ENCODE data around the gene PDE6D. TPM values are rescaled to one million over a fixed set of nuclear protein-coding genes. Genes with fewer than 3 reads are reported as not detected.

Gene PDE6D
- total and polyA plus RNA-seq, 2 of the 13 experiments (the other 11 are each of a cell fraction or from before 2014, with no cell fraction given) = 14.1 to 23.2 TPM

DNA sequence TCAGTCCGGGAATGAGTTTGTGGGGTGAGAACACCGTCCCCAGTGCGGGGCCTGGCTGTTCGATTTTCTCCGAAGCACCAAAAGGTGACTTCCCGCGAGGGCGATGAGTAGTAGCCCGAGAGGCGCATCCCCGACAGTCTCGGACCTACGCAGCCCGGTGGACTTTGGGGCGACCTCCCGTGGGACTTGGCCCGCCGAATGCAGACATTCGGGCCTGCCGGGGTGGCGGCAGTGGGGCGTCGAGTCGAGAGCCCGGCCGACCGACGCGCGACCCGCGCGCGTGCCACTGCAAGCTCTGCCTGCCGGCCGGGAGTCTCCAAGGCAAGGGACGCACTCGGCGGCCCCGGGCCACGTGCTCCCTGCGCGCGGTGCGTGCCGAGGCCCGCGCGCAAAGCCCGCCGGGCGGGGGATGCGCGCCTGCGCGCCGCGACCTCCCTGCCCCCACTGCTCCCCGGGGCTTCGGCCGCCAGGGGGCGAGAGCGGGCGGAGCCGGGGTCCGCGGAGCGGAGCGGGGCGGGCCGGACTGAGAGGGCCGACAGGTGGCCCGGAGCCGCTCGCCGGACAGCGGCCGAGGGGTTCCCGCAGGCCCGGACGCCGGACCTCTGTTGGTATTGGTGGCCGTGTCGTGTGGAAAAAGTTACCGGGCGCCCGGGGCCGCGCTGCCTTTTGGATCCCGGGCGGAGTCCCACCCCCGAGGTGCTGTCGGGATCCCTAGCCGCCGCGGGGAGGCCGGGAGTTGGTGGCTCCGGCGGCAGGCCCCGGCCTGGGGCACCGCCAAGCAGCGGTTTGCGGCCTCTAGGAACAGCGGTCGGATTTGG is 70.9 kb downstream of the PDE6D start (continued):
- TF ChIP-seq, protein P1, sequence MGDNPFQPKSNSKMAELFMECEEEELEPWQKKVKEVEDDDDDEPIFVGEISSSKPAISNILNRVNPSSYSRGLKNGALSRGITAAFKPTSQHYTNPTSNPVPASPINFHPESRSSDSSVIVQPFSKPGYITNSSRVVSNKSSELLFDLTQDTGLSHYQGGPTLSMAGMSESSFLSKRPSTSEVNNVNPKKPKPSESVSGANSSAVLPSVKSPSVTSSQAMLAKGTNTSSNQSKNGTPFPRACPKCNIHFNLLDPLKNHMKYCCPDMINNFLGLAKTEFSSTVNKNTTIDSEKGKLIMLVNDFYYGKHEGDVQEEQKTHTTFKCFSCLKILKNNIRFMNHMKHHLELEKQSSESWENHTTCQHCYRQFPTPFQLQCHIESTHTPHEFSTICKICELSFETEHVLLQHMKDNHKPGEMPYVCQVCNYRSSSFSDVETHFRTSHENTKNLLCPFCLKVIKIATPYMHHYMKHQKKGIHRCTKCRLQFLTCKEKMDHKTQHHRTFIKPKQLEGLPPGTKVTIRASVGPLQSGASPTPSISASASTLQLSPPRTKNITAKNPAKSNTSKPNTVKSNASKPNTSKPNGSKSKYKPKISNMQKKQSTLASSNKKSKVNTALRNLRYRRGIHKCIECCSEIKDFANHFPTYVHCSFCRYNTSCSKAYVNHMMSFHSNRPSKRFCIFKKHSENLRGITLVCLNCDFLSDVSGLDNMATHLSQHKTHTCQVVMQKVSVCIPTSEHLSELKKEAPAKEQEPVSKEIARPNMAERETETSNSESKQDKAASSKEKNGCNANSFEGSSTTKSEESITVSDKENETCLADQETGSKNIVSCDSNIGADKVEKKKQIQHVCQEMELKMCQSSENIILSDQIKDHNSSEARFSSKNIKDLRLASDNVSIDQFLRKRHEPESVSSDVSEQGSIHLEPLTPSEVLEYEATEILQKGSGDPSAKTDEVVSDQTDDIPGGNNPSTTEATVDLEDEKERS (CRISPR knock-in tag; IDR thresholded peaks at IDR 0.05) = peak; percentile 42; the same call in 1 of the 2 replicates
- TF ChIP-seq KDM2A (CRISPR knock-in tag; IDR thresholded peaks at IDR 0.05; ENCODE audit: borderline replicate concordance, low read depth) (peak; percentile 78), MED8 (CRISPR knock-in tag; IDR thresholded peaks at IDR 0.05; ENCODE audit: insufficient replicate concordance) (peak; percentile 84), MED1 (CRISPR knock-in tag; IDR thresholded peaks at IDR 0.05) (peak; percentile 92), ZNF782 (CRISPR knock-in tag; IDR thresholded peaks at IDR 0.05; ENCODE audit: borderline replicate concordance) (peak; percentile 100), ZNF768 (CRISPR knock-in tag; IDR thresholded peaks at IDR 0.05) (peak; percentile 56; the same call in 1 of the 2 replicates), SATB2 (CRISPR knock-in tag; IDR thresholded peaks at IDR 0.05) (peak; percentile 98), RNF2 (conservative IDR thresholded peaks at IDR 0.05; ENCODE audit: low read depth) (peak; percentile 100), SETDB1 (CRISPR knock-in tag; IDR thresholded peaks at IDR 0.05; ENCODE audit: borderline replicate concordance) (no peak), ZNF556 (CRISPR knock-in tag; IDR thresholded peaks at IDR 0.05; ENCODE audit: borderline replicate concordance) (peak; percentile 97), NFYC (CRISPR knock-in tag; IDR thresholded peaks at IDR 0.05) (peak; percentile 45; the same call in 1 of the 2 replicates), ZNF329 (CRISPR knock-in tag; IDR thresholded peaks at IDR 0.05; ENCODE audit: low read depth) (peak; percentile 97)
- TF ChIP-seq, protein P2, sequence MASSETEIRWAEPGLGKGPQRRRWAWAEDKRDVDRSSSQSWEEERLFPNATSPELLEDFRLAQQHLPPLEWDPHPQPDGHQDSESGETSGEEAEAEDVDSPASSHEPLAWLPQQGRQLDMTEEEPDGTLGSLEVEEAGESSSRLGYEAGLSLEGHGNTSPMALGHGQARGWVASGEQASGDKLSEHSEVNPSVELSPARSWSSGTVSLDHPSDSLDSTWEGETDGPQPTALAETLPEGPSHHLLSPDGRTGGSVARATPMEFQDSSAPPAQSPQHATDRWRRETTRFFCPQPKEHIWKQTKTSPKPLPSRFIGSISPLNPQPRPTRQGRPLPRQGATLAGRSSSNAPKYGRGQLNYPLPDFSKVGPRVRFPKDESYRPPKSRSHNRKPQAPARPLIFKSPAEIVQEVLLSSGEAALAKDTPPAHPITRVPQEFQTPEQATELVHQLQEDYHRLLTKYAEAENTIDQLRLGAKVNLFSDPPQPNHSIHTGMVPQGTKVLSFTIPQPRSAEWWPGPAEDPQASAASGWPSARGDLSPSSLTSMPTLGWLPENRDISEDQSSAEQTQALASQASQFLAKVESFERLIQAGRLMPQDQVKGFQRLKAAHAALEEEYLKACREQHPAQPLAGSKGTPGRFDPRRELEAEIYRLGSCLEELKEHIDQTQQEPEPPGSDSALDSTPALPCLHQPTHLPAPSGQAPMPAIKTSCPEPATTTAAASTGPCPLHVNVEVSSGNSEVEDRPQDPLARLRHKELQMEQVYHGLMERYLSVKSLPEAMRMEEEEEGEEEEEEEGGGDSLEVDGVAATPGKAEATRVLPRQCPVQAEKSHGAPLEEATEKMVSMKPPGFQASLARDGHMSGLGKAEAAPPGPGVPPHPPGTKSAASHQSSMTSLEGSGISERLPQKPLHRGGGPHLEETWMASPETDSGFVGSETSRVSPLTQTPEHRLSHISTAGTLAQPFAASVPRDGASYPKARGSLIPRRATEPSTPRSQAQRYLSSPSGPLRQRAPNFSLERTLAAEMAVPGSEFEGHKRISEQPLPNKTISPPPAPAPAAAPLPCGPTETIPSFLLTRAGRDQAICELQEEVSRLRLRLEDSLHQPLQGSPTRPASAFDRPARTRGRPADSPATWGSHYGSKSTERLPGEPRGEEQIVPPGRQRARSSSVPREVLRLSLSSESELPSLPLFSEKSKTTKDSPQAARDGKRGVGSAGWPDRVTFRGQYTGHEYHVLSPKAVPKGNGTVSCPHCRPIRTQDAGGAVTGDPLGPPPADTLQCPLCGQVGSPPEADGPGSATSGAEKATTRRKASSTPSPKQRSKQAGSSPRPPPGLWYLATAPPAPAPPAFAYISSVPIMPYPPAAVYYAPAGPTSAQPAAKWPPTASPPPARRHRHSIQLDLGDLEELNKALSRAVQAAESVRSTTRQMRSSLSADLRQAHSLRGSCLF (CRISPR knock-in tag; IDR thresholded peaks at IDR 0.05; ENCODE audit: borderline replicate concordance) = peak; percentile 97
- TF ChIP-seq, protein P3, sequence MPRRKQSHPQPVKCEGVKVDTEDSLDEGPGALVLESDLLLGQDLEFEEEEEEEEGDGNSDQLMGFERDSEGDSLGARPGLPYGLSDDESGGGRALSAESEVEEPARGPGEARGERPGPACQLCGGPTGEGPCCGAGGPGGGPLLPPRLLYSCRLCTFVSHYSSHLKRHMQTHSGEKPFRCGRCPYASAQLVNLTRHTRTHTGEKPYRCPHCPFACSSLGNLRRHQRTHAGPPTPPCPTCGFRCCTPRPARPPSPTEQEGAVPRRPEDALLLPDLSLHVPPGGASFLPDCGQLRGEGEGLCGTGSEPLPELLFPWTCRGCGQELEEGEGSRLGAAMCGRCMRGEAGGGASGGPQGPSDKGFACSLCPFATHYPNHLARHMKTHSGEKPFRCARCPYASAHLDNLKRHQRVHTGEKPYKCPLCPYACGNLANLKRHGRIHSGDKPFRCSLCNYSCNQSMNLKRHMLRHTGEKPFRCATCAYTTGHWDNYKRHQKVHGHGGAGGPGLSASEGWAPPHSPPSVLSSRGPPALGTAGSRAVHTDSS (CRISPR knock-in tag; conservative IDR thresholded peaks at IDR 0.05) = no peak
- TF ChIP-seq, protein P4, sequence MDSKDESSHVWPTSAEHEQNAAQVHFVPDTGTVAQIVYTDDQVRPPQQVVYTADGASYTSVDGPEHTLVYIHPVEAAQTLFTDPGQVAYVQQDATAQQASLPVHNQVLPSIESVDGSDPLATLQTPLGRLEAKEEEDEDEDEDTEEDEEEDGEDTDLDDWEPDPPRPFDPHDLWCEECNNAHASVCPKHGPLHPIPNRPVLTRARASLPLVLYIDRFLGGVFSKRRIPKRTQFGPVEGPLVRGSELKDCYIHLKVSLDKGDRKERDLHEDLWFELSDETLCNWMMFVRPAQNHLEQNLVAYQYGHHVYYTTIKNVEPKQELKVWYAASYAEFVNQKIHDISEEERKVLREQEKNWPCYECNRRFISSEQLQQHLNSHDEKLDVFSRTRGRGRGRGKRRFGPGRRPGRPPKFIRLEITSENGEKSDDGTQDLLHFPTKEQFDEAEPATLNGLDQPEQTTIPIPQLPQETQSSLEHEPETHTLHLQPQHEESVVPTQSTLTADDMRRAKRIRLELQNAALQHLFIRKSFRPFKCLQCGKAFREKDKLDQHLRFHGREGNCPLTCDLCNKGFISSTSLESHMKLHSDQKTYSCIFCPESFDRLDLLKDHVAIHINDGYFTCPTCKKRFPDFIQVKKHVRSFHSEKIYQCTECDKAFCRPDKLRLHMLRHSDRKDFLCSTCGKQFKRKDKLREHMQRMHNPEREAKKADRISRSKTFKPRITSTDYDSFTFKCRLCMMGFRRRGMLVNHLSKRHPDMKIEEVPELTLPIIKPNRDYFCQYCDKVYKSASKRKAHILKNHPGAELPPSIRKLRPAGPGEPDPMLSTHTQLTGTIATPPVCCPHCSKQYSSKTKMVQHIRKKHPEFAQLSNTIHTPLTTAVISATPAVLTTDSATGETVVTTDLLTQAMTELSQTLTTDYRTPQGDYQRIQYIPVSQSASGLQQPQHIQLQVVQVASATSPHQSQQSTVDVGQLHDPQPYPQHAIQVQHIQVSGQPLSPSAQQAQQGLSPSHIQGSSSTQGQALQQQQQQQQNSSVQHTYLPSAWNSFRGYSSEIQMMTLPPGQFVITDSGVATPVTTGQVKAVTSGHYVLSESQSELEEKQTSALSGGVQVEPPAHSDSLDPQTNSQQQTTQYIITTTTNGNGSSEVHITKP (CRISPR knock-in tag; IDR thresholded peaks at IDR 0.05; ENCODE audit: low read depth) = no peak
